Femur (tissue), 1 donor: Measurements from ENCODE around the gene S100A8.
"Not testable (repeated sequence)": the region's sequence is repeated elsewhere in the genome, so short reads cannot be mapped to it uniquely, and the experiment has no call there.

ENCODE experiments used
- DNase-seq: peaks from one replicate; pipeline ENCODE4 v3.0.0-alpha.2; 2017

Gene S100A8

DNA sequence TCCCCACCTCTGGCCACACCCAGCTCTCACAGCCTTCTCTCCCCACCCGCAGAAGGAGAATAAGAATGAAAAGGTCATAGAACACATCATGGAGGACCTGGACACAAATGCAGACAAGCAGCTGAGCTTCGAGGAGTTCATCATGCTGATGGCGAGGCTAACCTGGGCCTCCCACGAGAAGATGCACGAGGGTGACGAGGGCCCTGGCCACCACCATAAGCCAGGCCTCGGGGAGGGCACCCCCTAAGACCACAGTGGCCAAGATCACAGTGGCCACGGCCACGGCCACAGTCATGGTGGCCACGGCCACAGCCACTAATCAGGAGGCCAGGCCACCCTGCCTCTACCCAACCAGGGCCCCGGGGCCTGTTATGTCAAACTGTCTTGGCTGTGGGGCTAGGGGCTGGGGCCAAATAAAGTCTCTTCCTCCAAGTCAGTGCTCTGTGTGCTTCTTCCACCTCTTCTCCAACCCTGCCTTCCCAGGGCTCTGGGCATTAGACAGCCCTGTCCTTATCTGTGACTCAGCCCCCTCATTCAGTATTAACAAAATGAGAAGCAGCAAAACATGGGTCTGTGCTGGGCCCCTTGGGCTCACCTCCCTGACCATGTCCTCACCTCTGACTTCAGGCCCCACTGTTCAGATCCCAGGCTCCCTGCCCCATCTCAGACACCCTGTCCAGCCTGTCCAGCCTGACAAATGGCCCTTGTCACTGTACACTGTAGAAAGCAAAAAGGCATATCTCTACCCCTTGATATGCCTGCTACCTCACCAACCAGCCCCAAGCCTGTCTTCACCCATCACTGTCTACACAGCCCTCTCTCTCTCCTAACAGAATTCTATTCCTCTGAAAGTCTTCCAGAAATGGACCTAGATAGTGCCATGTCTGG, 30.0 kb downstream of the S100A8 start:
- no peak for DNase-seq

- no peak for DNase-seq
These were observed 30.7 kb downstream of the S100A8 start for GRCh38 chr1:153360190-153360589.

DNA sequence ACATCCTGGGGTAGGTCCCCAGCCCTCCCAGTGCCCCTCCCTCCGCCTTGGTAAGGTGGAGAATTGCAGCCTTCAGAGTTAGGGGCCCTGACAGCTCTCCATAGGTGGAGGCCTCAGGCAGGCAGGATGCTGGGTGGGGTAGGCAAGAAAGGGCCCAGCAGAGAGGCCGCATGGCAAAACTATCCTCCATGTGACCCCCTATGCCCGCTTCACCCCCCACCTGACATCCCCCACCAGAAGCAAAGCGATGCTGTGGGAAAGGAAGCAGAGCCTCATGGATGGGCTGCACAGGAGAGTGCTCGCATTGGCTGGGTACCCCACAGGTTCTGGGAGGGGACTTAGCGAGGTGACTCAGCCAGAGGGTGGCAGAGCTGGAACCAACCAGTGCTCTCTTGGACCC, 31.6 kb downstream of the S100A8 start:
- no peak for DNase-seq

DNA sequence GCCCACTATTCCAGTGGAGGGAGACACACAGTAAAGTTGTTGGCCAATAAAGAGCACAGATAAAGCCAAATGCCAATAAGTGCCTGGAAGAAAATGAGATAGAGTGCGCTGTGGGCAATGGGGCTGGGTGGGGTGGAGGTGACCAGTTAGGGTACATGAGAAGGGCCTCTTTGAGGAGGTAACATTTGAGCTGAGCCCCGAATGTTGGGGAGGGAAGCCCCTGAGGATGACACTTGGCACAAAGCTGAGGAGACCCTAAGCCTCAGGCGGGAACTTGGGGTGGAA, 32.2 kb downstream of the S100A8 start:
- DNase-seq, result no peak

DNA sequence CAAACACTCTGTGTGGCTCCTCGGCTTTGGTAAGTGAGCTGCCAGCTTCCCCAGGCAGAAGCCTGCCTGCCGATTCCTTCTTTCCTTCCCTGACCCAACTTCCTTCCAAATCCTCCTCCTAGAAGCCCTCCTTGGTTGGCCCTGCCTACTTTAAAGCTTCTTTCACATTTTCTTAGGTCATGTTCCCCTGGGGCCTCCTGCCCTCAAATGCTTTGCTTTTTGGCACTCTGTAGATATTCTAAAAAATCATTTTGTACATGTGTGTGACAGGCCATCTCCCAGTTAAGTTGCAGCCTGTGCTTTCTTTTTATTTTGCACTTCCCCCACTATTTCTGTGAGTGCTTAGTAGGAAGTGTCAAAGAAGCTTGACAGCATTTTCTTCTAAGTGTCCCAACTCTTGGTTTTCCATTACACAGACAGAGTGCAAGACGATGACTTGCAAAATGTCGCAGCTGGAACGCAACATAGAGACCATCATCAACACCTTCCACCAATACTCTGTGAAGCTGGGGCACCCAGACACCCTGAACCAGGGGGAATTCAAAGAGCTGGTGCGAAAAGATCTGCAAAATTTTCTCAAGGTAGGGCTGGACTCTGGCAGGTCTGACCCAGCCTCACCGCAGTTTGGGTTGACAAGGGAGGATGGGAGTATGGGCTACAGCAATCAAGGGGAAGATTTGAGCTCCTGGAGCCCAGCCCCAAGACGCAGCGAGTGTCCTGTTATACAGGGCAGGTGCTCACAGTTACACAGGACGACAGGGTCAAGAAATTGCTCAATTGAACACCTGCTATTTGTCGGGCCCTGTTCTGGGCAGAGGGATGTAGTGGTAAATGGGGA, 32.8 kb downstream of the S100A8 start, which contains the start of gene S100A9:
Gene S100A9, plus strand, starts transcription at position 2 of the 838 bp plus-strand sequence. Its CDS starts 430 bp downstream, at position 432.
- DNase-seq, result no peak

DNA sequence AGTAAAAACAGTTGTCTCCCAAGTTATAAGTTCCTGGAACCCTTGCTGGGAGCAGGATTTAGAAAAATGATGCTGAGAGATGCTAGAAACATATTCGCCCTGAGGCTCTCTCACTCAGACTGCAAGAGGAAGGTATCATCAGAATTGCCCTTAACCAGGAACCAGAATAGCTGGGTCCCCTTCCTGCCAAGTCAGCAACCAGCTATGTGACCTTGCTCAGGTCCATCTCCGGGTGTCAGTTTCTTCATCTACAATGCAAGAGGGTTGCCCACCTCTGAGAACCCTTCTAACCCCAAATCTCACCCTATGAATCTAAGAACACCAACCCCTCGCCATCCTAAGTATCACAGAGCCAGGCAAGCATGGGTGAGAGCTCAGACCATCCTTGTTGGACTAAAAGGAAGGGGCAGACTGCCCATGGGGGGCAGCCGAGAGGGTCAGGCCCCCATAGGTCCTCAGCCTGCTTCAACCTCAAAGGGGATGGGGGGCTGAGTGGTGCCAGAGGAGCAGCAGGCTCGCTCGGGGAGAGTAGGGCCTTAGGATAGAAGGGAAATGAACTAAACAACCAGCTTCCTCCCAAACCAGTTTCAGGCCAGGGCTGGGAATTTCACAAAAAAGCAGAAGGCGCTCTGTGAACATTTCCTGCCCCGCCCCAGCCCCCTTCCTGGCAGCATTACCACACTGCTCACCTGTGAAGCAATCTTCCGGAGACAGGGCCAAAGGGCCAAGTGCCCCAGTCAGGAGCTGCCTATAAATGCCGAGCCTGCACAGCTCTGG, 33.6 kb downstream of the S100A8 start:
- DNase-seq, result peak; percentile 68

GRCh38 chr1:153356392-153357075, 34.3 kb downstream of the S100A8 start:
- DNase-seq, result no peak

- DNase-seq, result no peak
These were observed 35.3 kb downstream of the S100A8 start for GRCh38 chr1:153355445-153356071.

GRCh38 chr1:153354515-153355193, 36.2 kb downstream of the S100A8 start:
- DNase-seq, result no peak

DNA sequence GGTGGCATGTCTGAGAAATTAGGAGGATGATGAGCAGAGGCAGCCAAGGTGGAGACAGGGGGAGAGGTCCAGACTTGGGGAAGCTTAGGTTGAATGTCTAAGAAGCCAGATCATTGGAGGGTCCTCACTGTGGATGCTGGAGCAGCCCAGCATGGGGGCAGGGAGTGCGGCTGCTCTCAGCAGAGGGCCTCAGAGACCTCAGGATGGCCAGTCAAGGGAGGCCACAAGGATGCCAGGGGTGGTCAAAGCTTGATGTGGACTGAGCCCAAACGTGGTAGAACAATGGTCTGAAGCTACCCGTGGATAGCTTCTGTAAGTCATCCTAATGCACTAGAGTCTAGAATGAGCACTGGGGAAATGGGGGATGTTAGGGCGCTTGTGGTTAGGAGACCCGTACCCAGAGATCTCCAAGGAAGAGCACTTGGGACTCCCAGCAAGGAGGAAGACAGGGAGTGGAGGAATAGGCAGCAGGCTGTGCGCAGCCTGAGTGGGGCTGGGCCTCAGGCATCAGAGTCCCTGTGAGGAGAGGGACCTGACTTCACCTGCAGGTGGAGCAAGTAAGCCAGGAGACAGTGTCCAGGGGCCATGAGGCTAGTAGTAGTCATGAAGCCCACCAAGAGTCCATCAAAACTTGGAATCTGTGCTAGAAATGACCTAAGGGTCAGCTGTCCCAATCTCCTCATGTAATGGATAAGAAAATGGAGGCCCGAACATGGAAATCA, 37.5 kb downstream of the S100A8 start:
- no peak for DNase-seq

DNA sequence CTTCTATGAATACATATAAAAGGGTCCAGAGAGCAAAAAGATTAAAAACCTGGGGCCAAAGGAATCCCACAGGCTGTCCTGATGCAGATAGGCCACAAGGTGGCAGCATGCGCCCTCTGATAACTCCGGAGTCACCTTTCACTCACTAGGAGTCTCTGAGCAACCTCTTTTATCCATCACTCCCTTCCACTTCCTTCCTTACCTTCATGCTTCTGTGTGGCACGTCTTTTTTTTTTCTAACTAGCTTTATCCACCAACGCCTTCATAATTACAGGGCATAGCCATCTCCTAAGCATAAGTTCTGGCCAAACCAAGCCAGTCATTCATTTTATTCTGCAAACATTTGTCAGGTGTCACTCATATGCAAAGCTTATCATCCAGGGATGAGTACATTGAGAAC, 38.4 kb downstream of the S100A8 start:
- peak; percentile 78 for DNase-seq

DNA sequence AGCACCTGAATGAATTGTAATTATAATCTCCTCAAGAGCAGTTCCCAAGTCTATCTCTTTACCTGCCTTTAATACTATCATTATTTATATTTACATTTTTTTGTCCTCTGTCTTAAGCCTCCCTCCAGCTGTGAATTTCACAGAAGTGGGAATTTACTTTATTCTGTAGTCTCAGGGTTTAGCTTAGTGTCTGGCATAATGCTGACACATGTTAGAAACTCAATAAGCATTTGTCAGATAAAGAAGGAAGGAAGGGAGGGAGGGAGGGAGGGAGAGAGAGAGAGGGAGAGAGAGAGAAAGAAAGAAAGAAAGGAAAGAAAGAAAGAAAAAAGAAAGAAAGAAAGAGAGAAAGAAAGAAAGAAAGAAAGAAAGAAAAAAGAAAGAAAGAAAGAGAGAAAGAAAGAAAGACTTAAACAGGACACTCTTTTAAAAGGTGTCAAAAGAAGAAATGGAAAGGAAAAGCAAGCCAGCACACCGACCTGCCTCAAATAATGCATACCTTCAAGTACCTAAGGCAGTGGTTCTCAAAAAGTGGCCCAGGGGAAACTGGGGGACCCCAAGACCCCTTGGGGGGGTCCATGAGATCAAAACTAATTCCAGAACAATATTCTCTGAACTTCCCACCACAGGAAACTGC, 40.4 kb downstream of the S100A8 start:
- no peak for DNase-seq

DNA sequence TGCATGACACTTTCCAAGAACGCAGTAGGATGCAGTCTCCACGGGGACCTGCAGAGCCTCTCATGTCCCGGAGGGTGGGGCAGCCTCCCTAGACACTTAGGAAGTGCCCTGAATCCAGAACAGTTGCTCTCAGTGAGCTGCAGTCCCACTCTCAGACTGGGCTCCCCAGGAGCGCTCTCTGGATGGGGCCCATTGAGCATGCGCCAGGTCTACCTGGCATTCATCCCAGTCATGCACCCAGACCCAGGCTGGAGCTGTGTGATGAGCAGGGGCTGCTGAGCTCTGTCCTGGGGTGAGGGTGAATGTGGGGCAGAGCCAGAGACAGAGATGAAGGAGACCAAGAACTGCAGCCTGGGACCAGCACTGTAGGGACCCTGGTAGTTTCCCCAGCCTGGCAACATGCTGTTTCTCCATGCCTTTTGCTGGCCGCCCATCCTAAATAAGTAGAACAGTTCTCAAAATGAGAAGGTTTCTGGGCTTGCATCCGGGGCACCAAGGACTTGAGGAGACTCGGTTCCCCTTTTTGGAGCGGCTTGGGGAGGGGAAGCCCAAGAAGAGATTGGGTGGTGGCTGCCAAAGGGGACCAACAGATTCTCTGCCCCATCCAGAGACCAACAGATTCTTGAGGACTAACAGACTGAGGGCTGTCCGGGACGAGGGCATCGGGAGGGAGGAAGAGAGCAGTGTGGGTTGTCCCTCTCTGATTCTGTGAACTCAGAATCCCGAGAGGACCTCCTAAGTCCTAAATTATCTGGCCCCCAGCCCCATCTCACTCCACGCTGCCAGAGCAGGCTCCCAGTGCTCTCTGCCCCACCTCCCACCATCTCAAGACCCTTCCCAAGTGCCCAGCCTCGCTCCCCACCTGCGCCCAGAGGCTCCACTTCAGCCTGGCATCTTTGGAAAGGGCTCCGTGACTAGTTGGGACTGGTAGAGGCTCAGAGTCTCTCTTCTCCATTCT, 41.2 kb downstream of the S100A8 start:
- no peak for DNase-seq

- DNase-seq, result no peak
These were observed 42.1 kb downstream of the S100A8 start, which contains the start of gene PGLYRP4 for GRCh38 chr1:153348511-153349362. Gene PGLYRP4 (minus strand): TSS chr1:153348841. CDS start chr1:153347932, 909 bp downstream.

DNA sequence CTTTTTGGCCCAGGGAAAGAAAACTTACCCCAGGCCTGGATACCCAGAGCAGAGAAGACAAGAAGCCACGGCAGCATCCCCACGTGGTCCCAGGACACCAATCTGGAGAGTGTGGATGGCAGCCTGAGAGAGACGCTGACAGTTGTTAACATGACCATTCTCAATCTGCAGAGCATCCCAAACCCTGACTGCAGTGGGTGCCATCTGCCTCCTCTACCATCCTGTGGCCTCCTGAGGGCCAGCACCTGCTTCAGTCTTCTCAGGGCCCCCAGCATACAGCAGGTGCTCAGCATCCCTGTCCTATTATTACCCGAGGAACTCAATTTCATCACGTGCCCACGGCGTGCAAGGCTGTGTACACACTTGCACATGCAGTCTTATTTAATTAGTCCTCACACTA, 43.0 kb downstream of the S100A8 start:
- DNase-seq, result no peak

GRCh38 chr1:153347049-153347448, 43.8 kb downstream of the S100A8 start:
- DNase-seq, result not testable (repeated sequence)

- DNase-seq, result no peak
These were observed 44.7 kb downstream of the S100A8 start for GRCh38 chr1:153346077-153346723.
